Uterus (tissue), 2 donors: ENCODE data around the gene FGR.

Source experiments
- CTCF ChIP-seq, 4 experiments: fragments of 200-600 bp in 2 of 4; fragments of 450-650 bp in 2 of 4; sonication (generic) in 2 of 4; IDR thresholded peaks; one replicate each; pipeline ENCODE4 v1.5.1; 2016 to 2019; ENCODE audit warnings: antibody characterized with exemption in 4 of 4, mild to moderate bottlenecking in 2 of 4, moderate library complexity in 1 of 4
- POLR2A ChIP-seq, 2 donors: fragments of 450-650 bp; IDR thresholded peaks; one replicate each; pipeline ENCODE4 v1.6.1; 2016; ENCODE audit warnings: antibody characterized with exemption in 2 of 2, mild to moderate bottlenecking in 1 of 2, moderate library complexity in 1 of 2

- peak in 1 of 4 experiments; percentile 8 for TF ChIP-seq CTCF (IDR thresholded peaks at IDR 0.05)
- peak in 1 of 2 donors; percentile 4 for TF ChIP-seq POLR2A (IDR thresholded peaks at IDR 0.05)
Observed at GRCh38 chr1:27601771-27602461, 33.1 kb downstream of the FGR start.
